ENCODE results near the gene HPDL. TPM values are rescaled to one million over a fixed set of nuclear protein-coding genes. Genes with fewer than 3 reads are reported as not detected.

Gene HPDL
- total RNA-seq, 1 donor from 2014 or later, result 0.61 TPM

DNA sequence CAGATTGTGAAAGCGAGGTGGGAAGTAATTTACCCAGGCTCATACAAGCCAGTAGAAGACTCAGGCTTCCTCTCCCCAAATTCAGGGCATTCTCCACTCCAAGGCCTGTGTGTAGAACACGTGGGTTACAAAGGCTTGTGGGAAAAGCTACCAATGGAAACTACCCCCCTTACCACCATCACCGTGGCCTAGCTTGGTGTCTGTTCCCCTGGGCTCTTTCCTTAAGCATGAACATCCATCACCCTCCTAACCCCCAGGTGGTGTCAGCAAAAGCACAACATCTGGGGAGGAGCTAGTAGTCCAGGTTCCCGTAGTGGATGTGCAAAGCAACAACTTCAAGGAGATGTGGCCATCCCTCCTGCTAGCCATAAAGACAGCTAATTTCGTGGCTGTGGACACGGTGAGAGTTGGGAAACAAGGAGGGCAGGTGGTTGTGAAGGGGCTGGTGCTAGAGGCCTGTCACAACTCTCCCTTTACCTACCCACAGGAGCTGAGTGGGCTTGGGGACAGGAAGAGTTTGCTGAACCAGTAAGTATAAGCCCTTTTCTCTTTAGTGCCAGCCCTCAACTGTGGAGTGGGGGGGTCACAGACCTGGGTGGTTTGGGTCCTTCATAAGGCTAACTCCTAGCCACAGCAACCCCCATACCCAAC is 14.2 kb downstream of the HPDL start:
- Mint-ChIP-seq H3K4me1 (ENCODE audit: low read depth, unreplicated experiment) (peaks cover 2% of the 10 kb centered on the region), H3K4me3 (ENCODE audit: unreplicated experiment) (peak overlapping the region; percentile 99), H3K27ac (ENCODE audit: unreplicated experiment) (no peak overlapping the region), H3K36me3 (ENCODE audit: low read depth, unreplicated experiment) (peaks cover 10% of the 10 kb centered on the region), H3K9me3 (ENCODE audit: unreplicated experiment) (no peaks in the 10 kb centered on the region), H3K27me3 (ENCODE audit: low read depth, unreplicated experiment) (no peaks in the 10 kb centered on the region)
- Histone ChIP-seq H4K20me1 (ENCODE audit: insufficient read depth, low read length) (no peaks in the 10 kb centered on the region), H3K9me3 (ENCODE audit: insufficient read depth, low read depth, low read length) (no peaks in the 10 kb centered on the region), H3K27ac (ENCODE audit: low read depth, low read length) (peak overlapping the region; percentile 90), H3K9ac (ENCODE audit: low read length) (peak overlapping the region; percentile 98), H3K79me2 (ENCODE audit: insufficient read depth, low read length) (peaks cover 25% of the 10 kb centered on the region), H3K36me3 (ENCODE audit: insufficient read depth, low read length) (peaks cover 28% of the 10 kb centered on the region), H3K27me3 (ENCODE audit: insufficient read depth, low read length) (no peaks in the 10 kb centered on the region), H3K4me1 (ENCODE audit: insufficient read depth, low read length) (peaks cover 9% of the 10 kb centered on the region), H2AFZ (ENCODE audit: low read depth, low read length) (peak overlapping the region; percentile 95), H3K4me2 (ENCODE audit: low read length) (peak overlapping the region; percentile 87), H3K4me3 (ENCODE audit: insufficient read depth, low read depth, low read length) (peak overlapping the region; percentile 80)
- DNase-seq (ENCODE audit: low read depth), result no peak
- TF ChIP-seq, protein P1, sequence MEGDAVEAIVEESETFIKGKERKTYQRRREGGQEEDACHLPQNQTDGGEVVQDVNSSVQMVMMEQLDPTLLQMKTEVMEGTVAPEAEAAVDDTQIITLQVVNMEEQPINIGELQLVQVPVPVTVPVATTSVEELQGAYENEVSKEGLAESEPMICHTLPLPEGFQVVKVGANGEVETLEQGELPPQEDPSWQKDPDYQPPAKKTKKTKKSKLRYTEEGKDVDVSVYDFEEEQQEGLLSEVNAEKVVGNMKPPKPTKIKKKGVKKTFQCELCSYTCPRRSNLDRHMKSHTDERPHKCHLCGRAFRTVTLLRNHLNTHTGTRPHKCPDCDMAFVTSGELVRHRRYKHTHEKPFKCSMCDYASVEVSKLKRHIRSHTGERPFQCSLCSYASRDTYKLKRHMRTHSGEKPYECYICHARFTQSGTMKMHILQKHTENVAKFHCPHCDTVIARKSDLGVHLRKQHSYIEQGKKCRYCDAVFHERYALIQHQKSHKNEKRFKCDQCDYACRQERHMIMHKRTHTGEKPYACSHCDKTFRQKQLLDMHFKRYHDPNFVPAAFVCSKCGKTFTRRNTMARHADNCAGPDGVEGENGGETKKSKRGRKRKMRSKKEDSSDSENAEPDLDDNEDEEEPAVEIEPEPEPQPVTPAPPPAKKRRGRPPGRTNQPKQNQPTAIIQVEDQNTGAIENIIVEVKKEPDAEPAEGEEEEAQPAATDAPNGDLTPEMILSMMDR (IDR thresholded peaks at IDR 0.05; ENCODE audit: insufficient read depth, low read depth, low read length), result no peak
- TF ChIP-seq EZH2 (IDR thresholded peaks at IDR 0.05; ENCODE audit: insufficient read depth, low read length), result no peak
- FAIRE-seq, result no peak

DNA sequence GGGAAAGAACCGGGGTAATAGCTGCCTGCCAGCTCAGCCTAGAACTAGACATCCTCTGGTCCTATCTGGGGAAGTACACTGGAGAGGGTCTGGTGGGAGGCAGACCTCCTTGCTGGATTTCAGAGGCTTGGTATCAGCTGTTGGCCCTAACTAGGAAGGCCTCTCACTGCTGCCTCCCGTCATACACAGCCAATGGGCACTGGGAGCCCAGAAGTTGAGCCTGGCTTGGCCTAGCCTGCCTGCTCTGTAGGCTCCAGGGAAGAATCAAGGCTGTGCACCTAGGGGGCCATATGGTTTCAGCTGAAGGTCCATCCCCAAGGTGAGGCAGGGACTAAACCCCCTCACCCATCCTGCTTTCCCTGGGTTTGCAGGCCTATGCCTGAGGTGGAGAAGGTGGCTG is 17.8 kb downstream of the HPDL start:
- no peaks in the 10 kb centered on the region for H3K9me3 ChIP-seq (ENCODE audit: insufficient read depth, low read depth, low read length)
- Mint-ChIP-seq H3K9me3 (ENCODE audit: unreplicated experiment) (no peaks in the 10 kb centered on the region), H3K27me3 (ENCODE audit: low read depth, unreplicated experiment) (no peaks in the 10 kb centered on the region), H3K4me3 (ENCODE audit: unreplicated experiment) (no peak overlapping the region), H3K36me3 (ENCODE audit: low read depth, unreplicated experiment) (peaks cover 14% of the 10 kb centered on the region), H3K27ac (ENCODE audit: unreplicated experiment) (no peak overlapping the region), H3K4me1 (ENCODE audit: low read depth, unreplicated experiment) (peaks cover 17% of the 10 kb centered on the region)
- DNase-seq (ENCODE audit: low read depth) (no peak), FAIRE-seq (no peak)
- TF ChIP-seq, protein P1 (IDR thresholded peaks at IDR 0.05; ENCODE audit: insufficient read depth, low read depth, low read length), result no peak
- no peak for TF ChIP-seq EZH2 (IDR thresholded peaks at IDR 0.05; ENCODE audit: insufficient read depth, low read length)
- H3K36me3 ChIP-seq (ENCODE audit: insufficient read depth, low read length), result peaks cover 28% of the 10 kb centered on the region
- no peaks in the 10 kb centered on the region for H4K20me1 ChIP-seq (ENCODE audit: insufficient read depth, low read length)
- H3K79me2 ChIP-seq (ENCODE audit: insufficient read depth, low read length), result peaks cover 21% of the 10 kb centered on the region
- no peak overlapping the region for H2AFZ ChIP-seq (ENCODE audit: low read depth, low read length)
- no peak overlapping the region for H3K27ac ChIP-seq (ENCODE audit: low read depth, low read length)
- no peak overlapping the region for H3K4me2 ChIP-seq (ENCODE audit: low read length)
- no peak overlapping the region for H3K9ac ChIP-seq (ENCODE audit: low read length)
- H3K27me3 ChIP-seq (ENCODE audit: insufficient read depth, low read length), result no peaks in the 10 kb centered on the region
- H3K4me3 ChIP-seq (ENCODE audit: insufficient read depth, low read depth, low read length), result no peak overlapping the region
- H3K4me1 ChIP-seq (ENCODE audit: insufficient read depth, low read length), result peaks cover 14% of the 10 kb centered on the region

DNA sequence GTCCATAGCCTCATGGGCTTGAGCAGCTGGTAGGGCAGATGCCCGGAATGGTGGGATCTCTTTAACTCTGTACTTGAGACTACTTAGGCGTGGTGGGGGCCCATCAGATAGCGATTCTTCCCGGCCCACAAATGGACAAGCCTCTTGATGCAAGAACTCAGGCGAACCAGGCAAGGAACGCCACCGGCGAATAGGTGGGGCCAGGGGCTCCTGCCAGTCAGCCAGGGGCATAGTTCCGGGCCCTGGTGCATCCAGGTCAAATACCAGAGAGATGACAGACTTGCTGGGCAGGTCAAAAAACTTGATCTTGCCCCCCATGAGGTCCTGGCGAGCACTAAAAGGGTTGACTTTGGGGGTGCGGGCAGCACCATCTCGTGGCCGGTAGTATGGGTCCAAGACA is 18.3 kb downstream of the HPDL start:
- no peaks in the 10 kb centered on the region for H4K20me1 ChIP-seq (ENCODE audit: insufficient read depth, low read length)

More for the DNA sequence above, 18.3 kb downstream of the HPDL start:
- H3K27me3 Mint-ChIP-seq (ENCODE audit: low read depth, unreplicated experiment), result no peaks in the 10 kb centered on the region
- no peak overlapping the region for H3K27ac Mint-ChIP-seq (ENCODE audit: unreplicated experiment)
- H3K4me1 ChIP-seq (ENCODE audit: insufficient read depth, low read length), result peaks cover 14% of the 10 kb centered on the region
- no peak overlapping the region for H3K4me3 Mint-ChIP-seq (ENCODE audit: unreplicated experiment)
- peaks cover 14% of the 10 kb centered on the region for H3K36me3 Mint-ChIP-seq (ENCODE audit: low read depth, unreplicated experiment)
- H2AFZ ChIP-seq (ENCODE audit: low read depth, low read length), result no peak overlapping the region
- no peaks in the 10 kb centered on the region for H3K9me3 ChIP-seq (ENCODE audit: insufficient read depth, low read depth, low read length)
- H3K79me2 ChIP-seq (ENCODE audit: insufficient read depth, low read length), result peaks cover 21% of the 10 kb centered on the region
- no peak overlapping the region for H3K4me2 ChIP-seq (ENCODE audit: low read length)
- peaks cover 17% of the 10 kb centered on the region for H3K4me1 Mint-ChIP-seq (ENCODE audit: low read depth, unreplicated experiment)
- no peak overlapping the region for H3K9ac ChIP-seq (ENCODE audit: low read length)
- H3K9me3 Mint-ChIP-seq (ENCODE audit: unreplicated experiment), result no peaks in the 10 kb centered on the region
- no peak overlapping the region for H3K27ac ChIP-seq (ENCODE audit: low read depth, low read length)
- DNase-seq (ENCODE audit: low read depth) (no peak), FAIRE-seq (no peak)
- peaks cover 28% of the 10 kb centered on the region for H3K36me3 ChIP-seq (ENCODE audit: insufficient read depth, low read length)
- TF ChIP-seq, protein P1 (IDR thresholded peaks at IDR 0.05; ENCODE audit: insufficient read depth, low read depth, low read length), result no peak
- no peak for TF ChIP-seq EZH2 (IDR thresholded peaks at IDR 0.05; ENCODE audit: insufficient read depth, low read length)
- H3K4me3 ChIP-seq (ENCODE audit: insufficient read depth, low read depth, low read length), result no peak overlapping the region
- no peaks in the 10 kb centered on the region for H3K27me3 ChIP-seq (ENCODE audit: insufficient read depth, low read length)

All from astrocyte (in vitro differentiated cells and primary cell).